ENCODE data around the gene TTLL9.

The TTLL9 gene

DNA sequence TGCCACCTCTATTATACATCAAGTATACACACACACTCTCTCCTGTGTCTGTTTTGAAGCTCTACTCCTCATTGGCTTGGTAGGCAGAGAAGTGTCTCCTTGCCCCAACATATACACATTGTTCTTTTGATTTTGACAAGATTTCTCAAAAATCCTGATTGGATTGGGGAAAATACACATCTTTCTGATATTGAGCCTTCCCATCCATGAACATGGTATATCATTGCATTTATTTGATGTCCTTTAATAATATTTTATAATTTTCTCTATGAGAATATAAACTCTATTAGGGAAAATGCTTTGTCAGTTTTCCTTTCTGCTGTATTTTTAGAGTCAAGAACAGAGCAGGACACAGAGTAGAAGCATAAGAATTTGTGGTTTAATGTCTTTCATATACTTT is 7.2 kb downstream of the TTLL9 start:
- DNase-seq = no peak

DNA sequence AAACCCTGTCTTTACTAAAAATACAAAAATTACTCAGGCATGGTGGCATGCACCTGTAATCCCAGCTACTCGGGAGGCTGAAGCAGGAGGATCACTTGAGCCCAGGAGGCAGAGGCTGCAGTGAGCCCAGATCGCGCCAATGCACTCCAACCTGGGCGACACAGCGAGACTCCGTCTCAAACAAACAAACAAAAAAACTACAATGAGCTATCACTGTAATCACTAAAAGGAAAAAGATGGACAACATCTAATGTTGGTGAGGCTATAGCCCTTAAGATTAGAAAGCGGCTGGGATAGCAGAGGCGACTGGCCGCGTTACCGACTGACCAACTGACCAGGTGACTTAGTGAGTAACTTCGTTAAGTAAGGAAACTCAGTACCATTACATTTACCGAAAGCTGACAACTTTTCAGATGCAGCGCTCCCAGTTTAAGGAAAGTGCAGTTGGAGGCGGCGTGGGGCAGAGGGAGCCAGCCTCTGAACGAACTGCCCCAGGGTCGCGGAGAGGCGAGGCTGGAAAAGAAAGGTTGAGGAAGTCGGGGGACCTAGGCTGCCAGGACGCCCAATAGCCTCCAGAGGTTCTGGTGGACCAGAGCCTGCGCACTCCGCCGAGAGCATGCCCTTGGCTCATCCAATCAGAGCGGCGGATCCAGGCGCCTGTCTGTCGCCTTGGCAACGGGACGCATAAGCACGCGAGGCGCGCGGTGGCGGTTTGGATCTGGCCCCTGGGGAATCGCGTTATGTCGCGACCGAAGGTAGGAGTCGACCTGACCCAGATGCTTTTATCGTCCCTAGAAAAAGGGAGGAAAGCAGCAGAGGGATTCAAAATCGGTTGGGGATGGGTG is 8.9 kb downstream of the TTLL9 start:
- peak; percentile 54 to 97 (median 90) for DNase-seq

DNA sequence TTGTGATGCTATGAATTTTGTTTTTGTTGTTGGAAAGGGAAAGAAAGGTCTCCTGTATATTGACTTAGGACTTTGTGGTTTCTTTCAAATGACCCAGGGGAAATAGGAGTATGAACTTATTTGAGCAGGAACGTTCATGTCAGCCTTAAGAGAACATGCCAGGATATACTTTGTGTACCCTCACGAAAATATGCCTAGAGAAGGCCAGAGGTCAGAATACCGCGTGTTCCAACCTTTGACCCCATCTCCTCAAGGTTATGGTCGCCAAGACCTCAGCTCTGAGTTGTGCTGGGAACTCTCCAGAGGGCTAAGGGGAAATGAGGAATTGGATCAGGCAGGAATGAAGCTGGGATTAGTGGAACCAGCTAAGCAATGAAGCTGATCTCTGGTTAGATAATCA is 11.5 kb downstream of the TTLL9 start:
- DNase-seq = no peak

DNA sequence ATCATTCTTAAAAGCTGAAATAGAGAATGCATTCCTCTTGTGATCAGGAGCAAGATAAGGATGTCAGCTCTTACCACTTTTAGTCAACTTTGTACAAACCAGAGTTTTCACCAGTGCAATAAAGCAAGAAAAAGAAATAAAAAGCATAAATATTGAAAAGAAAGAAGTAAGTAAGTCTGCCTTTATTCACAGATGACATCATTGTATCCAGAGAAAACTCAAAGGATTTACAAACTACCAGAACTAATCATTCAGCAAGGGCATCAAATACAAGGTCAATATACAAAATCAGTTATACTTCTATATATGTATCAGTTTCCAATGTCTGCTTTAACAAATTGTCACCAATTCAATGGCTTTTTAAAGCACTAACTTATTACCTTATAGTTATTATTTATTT is 13.4 kb downstream of the TTLL9 start:
- DNase-seq = no peak

DNA sequence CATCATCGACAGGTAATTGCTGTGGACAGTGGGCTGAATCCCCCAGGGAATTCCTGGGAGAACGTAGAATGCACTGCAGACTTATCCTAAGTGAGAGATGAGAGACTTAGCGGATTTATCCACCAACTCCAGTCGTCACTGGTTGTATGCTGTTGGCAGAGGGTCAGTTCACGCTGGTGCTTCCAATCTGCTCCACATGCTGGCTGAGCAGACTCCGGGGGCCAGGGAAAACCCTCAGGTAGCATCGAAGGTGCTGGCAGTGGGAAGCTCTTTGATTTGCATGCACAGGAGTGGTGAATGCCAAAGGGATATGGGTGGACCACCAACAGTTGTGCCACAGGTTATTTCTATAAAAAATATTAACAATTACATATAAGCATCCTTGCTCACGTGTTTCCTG is 20.2 kb downstream of the TTLL9 start:
- no peak for DNase-seq

DNA sequence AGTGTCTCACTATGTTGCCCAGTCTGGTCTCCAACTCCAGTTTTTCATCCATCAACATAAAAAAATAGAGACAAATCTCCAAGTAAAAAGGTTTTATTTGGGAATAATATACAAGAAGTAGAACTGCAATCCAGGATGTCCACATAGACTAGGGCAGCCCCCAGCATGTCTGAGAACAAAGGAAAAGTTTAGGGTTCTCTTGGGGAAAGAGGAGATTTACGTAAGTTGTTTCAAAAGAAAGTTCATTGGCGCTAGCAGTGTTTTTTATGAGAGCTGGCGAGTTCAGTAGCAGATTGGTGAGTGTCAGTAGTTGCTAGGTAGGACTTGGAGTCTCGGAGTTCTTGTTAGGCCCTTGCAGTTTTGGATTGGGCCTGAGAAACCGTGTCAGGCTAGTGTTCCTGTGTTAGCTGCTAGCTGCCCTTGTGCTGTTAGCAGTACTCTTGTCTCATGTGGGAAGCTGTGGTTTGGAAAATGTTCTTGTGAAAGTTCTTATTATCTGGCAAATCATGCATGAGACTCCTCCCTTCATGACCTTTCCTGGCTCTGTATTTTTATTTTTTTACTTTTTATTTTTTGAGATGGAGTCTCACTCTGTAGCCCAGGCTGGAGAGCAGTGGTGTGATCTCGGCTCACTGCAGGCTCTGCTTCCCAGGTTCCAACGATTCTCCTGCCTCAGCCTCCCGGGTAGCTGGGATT is 24.7 kb downstream of the TTLL9 start:
- peak in 29 of 58 donors; percentile 1 to 77 (median 19) for DNase-seq

DNA sequence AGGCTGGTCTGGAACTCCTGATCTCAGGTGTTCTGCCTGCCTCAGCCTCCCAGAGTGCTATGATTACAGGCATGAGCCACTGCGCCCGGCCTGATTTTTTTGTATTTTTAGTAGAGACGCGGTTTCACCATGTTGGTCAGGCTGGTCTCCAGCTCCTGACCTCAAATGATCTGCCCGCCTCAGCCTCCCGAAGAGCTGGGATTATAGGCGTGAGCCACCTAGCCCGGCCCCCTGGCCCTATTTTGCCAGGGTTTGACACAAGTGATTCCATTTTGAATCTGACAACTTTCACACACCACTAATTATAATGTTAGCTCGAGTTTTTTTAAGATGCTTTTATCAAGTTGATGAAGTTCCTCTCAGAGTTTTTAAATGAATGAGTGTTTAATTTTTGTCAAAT is 25.6 kb downstream of the TTLL9 start:
- DNase-seq = no peak

DNA sequence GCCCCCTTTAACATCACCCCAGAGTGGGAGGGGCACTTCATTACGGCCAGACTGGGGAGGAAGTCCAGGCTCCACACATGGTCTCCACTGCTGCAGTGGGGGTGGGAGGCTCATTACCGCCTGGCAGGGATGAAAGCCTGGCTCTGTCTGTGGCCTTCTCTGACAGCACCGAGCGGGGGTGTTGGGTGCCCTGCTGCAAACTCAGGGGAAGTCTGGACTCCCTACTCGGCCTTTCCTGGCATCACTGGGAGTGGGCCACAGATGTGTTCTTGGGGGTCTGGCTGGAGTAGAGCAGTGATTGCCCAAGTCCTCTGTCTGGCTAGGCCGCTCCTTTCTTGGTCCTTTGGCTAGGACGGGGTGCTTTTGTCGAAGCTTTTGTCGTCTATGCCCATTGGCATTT is 27.1 kb downstream of the TTLL9 start:
- peak in 2 of 58 donors; percentile 4 to 19 for DNase-seq

DNA sequence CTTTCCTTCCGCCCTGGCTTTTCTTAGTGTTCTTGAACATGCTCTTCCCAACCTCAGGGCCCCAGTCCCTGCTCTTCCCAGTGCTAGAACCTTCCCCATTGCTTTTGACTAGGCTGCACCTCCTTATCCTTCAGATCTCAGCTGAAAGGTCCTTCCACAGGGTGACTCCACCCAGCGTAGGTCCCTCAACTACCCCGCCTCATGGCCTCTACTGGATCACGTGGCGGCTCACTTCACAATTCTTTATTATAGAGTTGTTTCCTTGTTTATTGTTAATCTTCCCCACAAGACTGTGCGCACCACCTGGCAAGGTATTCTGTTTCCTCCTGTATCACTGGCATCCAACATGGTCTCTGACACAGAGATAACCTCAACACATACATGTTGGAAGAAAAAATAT is 31.2 kb downstream of the TTLL9 start:
- no peak for DNase-seq

DNA sequence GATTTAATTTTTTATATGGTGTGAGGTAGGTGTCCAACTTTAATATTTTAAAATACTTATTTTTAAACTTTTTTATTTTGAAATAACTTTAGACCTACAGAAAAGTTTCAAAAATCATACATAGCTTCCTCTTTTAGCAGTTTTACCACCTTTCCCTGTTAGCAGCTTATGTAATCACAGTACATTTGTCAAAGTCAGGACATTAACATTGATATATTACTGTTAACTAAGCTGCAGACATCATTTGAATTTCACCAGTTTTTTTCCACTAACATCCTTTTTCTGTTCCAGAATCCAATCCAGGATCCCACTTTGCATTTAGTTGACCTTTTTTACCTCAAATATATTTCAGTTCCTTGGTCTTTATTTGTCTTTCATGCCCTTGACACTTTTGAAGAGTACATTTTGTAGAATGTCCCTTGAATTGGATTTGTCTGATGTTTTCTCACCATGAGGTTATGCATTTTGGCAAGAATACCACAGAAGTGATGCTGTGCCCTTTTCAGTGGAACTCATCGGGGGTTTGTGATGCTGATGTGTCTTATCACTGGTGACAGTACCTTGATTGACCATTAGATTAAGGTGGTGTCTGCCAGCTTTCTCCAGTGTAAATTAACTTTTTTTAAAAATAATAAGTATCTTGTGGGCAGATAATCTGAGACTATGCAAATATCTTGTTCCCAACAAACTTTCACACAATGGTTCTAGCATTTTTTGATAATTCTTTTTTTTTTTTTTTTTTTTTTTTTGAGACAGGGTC is 33.4 kb downstream of the TTLL9 start:
- DNase-seq = no peak

DNA sequence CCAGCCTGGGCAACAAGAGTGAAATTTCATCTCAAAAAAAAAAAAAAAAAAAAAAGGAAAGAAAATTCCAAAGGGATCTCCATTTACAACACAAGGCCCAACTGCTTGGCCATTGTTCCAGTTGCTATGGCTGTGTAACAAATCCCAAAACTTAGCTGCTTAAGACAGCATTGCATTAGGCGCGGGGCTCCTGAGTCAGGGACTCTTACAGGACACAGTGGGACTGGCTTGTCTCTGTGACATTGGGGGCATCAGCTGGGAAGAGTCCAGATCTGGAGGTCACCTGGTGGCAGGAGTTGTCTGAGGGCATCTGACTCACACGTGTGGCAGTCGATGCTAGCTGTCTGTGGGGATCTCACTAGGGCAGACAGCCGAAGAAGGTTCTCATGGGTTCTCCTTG is 35.6 kb downstream of the TTLL9 start:
- DNase-seq = no peak

DNA sequence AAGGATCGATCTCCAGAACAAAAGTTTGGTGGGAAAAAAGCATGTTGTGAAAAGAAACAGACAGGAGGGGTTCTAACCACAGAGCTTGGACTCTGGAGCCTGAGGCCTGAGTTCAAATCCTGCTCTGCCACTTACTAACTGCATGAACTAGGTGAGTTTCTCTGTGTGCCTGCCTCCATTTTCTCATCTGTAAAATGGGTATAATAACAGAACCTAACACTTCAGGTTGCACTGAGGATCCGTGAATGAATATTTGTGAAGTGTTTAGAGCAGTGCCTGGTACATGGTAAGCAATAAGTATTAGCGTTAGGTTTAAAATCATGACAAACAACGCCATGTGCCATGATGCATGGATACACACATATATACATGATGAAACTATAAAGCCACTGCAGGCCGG is 36.6 kb downstream of the TTLL9 start:
- DNase-seq = no peak

DNA sequence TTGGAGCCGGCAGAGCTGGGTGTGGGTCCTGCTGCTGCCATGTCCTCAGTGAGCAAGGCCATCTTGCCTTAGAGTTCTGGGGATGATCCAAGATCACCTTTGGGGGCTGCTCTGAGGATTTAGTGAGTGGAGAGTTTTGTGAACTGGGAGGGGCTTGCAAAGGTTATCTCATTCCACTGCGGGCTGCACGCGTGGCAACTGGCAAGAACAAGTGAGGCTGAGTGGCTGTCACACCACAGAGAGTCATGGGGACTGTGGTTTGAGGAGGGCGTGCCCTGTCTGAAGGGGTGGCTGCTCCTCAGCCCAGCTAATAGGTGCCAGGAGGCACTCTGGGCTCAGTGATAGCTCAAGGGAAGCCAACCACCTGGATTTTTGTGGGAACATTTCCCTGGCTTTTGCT is 37.6 kb downstream of the TTLL9 start:
- DNase-seq = no peak

DNA sequence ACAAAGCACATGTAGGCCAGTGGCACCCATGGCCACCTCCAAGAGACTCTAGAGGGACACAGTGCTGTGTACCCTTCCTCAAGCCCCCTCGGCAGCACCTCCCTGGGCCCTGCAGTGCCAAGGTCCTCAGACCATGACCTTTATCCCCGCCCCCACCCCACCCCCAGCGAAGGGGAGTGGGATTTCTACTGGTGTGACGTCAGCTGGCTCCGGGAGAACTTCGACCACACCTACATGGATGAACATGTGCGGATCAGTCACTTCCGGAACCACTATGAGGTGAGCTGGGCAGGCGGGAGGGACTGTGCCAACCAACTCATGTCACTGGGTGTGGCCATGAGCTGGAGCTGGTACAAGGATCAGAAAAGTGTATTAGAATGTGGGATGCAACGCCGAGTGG is 38.0 kb downstream of the TTLL9 start:
- DNase-seq = no peak

DNA sequence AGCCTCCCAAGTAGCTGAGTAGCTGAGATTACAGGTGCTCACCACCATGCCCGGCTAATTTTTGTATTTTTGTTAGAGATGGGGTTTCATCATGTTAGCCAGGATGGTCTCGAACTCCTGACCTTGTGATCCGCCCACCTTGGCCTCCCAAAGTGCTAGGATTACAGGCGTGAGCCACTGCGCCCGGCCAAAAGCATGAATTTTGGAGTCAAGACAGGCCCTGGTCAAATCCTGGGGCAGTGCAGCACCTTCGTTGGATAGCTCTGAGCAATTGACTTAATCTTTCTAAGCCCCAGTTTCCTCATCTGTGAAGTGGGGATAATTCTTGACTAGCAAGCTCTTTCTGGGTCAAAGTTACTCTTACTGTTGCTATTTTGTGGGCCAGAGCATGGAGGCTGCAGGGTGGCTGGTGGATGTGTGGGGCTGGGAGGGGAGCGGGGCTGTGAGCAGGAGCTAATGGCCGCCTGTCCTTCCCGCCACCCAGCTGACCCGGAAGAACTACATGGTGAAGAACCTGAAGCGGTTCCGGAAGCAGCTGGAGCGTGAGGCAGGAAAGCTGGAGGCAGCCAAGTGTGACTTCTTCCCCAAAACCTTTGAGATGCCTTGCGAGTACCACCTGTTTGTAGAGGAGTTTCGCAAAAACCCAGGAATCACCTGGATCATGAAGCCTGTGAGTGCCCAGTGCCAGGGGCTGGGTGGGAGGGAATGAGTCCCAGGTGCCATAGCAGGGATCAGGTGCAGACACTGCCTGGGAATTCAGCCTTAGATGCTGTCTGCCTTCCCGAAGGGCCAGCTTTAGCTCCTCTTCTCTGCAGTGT is 39.0 kb downstream of the TTLL9 start:
- DNase-seq = no peak

DNA sequence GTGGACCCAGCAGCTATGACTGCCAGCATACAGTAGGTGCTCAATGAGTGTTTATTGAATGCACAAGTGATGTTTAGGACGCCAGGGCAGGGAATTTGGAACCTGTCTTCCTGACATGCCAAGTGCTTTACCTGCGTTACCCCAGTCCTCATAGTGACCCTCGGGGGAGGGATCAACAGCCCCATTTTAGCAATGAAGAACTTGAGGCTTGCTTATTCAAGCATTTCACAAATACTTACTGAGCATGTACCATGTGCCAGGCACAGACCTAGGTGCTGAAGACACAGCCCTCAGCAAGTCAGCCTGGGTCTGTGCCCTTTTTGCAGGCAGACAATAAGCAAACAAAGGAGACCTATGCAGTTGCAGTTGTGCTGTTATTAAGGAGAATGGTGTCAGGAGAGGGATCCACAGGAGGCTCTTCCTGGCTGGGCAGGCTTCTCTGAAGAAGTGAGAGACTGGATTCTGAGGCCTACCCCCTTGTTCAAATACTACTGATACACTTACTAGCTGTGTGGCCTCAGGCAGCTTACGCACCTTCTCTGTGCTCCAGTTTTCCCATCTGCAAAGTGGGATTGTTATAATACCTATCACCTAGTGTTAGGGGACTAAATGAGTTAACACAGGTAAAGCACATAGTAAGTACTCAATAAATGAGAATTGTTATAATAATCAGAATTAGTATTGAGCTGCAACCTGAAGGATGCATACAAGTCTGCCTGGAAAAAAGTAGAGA is 39.8 kb downstream of the TTLL9 start:
- no peak for DNase-seq

DNA sequence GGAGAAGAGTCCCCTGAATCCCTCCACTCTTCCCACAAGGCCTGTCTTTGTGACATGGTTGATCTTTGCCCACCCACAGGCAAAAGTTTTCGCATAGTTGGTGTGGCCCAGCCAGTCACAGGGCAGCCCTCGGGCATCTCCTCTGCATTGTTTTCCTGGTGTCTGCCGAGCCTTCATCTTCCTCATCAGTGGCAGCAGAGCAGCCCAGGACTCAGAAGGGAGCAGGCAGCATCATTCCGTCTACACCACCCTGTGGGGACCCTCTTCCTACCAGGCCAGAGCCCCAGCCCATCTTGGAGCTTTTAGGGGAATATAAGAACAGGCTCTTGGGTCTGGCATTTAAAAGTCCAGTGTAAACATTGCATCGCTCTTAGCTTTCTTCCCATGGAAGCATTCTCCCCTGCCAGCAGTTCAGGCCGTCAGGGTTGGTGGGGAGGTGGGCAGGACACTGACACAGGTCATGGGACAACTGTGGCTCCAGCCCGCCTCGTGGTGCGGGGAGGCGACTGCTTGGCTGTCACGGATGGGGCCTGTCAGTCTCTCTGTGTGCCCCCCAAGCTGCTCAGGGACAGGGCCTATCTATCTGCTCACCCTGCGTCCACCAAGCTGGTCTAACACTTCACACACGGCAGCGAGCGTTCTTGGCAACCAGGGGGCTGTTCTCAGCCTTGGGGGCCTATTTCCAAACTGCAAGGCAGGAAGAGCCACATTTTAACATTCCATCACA is 43.2 kb downstream of the TTLL9 start:
- no peak for DNase-seq

DNA sequence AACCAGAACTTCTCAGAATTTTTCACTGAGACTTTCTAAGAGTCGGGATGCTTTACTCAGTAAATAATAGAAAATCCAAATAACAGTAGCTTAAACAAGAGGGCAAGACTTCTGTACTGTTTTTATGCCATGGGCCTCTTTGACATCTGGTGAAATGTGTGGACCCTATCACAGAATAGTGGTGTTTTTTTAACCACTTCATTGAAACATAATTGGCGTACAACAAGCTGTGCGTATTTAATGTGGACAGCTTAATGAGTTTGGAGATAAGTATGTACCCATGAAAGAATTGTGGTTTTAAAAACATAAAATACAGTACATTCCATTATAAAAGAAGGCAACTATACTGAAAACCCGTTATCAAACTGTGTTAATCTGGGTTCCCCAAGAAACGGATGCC is 43.7 kb downstream of the TTLL9 start:
- no peak for DNase-seq

DNA sequence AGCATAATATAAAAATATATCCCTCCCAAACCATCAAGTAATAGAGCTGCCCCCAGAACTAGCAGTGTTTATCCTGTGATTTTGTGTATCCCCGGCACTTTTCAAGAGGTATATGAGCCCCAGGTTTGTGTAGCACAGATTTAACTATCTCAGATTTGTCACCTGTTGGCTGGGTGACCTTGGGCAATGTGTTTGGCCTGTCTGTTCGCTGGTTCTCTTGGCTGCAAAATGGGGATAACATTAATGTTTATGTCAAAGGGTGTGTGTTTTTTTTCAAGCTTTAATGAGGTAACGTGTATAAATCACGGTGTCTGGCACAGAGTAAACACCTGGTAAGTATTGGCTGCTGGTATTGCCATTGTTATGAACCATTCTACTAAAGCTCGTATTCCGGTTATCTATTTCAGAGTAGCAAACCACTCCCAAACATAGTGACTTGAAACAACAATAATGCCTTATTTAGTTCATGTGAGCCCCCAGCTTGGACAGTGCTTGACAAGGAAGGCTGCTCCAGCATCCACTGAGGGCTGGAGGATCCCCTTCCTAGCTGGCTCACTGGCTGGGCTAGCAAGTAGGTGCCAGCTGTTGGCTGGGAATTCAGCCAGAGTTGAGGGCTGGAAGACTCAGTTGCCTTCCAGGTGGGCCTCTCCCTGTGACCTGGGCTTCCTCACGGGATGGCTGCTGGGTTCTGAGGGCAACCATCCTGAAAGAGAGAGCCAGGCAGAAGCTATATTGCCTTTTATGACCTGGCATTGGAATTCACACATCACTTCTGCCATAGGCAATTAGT is 45.3 kb downstream of the TTLL9 start:
- DNase-seq = no peak

All from anterior cingulate cortex (tissue), 58 donors.